Astrocyte (in vitro differentiated cells and primary cell): ENCODE results near the gene SALL2. TPM values are rescaled to one million over a fixed set of nuclear protein-coding genes. Genes with fewer than 3 reads are reported as not detected.

ENCODE experiments used
- DNase-seq: peaks from one replicate; pipeline ENCODE4 v3.0.0-alpha.2; 2010; ENCODE audit warnings: low read depth
- FAIRE-seq: peaks from 2 replicates; lab custom pipeline; 2011; peaks lifted over from hg19 to GRCh38; lab: Jason Lieb, UNC
- H2AFZ ChIP-seq: 2 replicates; pipeline ENCODE4 v1.6.0; 2012; ENCODE audit warnings: low read depth, low read length, inconsistent platforms
- H3K27ac ChIP-seq: 2 replicates; pipeline ENCODE4 v1.5.1; 2011; ENCODE audit warnings: low read depth, low read length, inconsistent platforms
- H3K27me3 ChIP-seq: 2 replicates; pipeline ENCODE4 v1.6.0; 2011; ENCODE audit warnings: low read length, inconsistent platforms; ENCODE audit not compliant: insufficient read depth
- H3K36me3 ChIP-seq: 2 replicates; pipeline ENCODE4 v1.5.1; 2011; ENCODE audit warnings: low read length, inconsistent platforms; ENCODE audit not compliant: insufficient read depth
- H3K4me1 ChIP-seq: 2 replicates; pipeline ENCODE4 v1.5.1; 2011; ENCODE audit warnings: low read length, inconsistent platforms; ENCODE audit not compliant: insufficient read depth
- H3K4me2 ChIP-seq: 2 replicates; pipeline ENCODE4 v1.6.0; 2012; ENCODE audit warnings: low read length, inconsistent platforms
- H3K4me3 ChIP-seq: 2 replicates; pipeline ENCODE4 v1.5.1; 2011; ENCODE audit warnings: low read depth, mild to moderate bottlenecking, low read length, inconsistent platforms; ENCODE audit not compliant: insufficient read depth
- H3K79me2 ChIP-seq: 2 replicates; pipeline ENCODE4 v1.6.0; 2012; ENCODE audit warnings: mild to moderate bottlenecking, low read length, inconsistent platforms; ENCODE audit not compliant: insufficient read depth
- H3K9ac ChIP-seq: 2 replicates; pipeline ENCODE4 v1.6.0; 2012; ENCODE audit warnings: mild to moderate bottlenecking, low read length, inconsistent platforms
- H3K9me3 ChIP-seq: 2 replicates; pipeline ENCODE4 v1.5.1; 2012; ENCODE audit warnings: low read depth, mild to moderate bottlenecking, low read length, inconsistent platforms; ENCODE audit not compliant: insufficient read depth
- H4K20me1 ChIP-seq: 2 replicates; pipeline ENCODE4 v1.6.0; 2012; ENCODE audit warnings: low read length, inconsistent platforms; ENCODE audit not compliant: insufficient read depth
- H3K27ac Mint-ChIP-seq: one replicate; pipeline ENCODE4 v1.8.0; 2021; ENCODE audit warnings: mild to moderate bottlenecking, mixed read lengths; ENCODE audit not compliant: unreplicated experiment
- H3K27me3 Mint-ChIP-seq: one replicate; pipeline ENCODE4 v1.8.0; 2021; ENCODE audit warnings: low read depth, mixed read lengths; ENCODE audit not compliant: unreplicated experiment
- H3K36me3 Mint-ChIP-seq: one replicate; pipeline ENCODE4 v1.8.0; 2021; ENCODE audit warnings: low read depth, mixed read lengths; ENCODE audit not compliant: unreplicated experiment
- H3K4me1 Mint-ChIP-seq: one replicate; pipeline ENCODE4 v1.8.0; 2021; ENCODE audit warnings: low read depth, mixed read lengths; ENCODE audit not compliant: unreplicated experiment
- H3K4me3 Mint-ChIP-seq: one replicate; pipeline ENCODE4 v1.8.0; 2021; ENCODE audit warnings: mild to moderate bottlenecking, moderate library complexity, mixed read lengths; ENCODE audit not compliant: unreplicated experiment
- H3K9me3 Mint-ChIP-seq: one replicate; pipeline ENCODE4 v1.8.0; 2021; ENCODE audit warnings: mild to moderate bottlenecking, mixed read lengths; ENCODE audit not compliant: unreplicated experiment
- EZH2 ChIP-seq: IDR thresholded peaks from 2 replicates; pipeline ENCODE4 v1.6.1; 2012; ENCODE audit warnings: mild to moderate bottlenecking, low read length, inconsistent platforms; ENCODE audit not compliant: insufficient read depth
- total RNA-seq: library from RNA; stranded (reverse); gene quantifications from 2 replicates; pipeline ENCODE4 v1.2.1, GENCODE V29; 2021

The SALL2 gene
- total RNA-seq, 1 donor from 2014 or later: 34.5 TPM

- Histone ChIP-seq H3K79me2 (peaks cover 52% of the 10 kb centered on the region), H3K4me2 (peak overlapping the region; percentile 94), H3K4me3 (peak overlapping the region; percentile 88), H4K20me1 (peaks cover 6% of the 10 kb centered on the region), H3K27me3 (no peaks in the 10 kb centered on the region), H3K36me3 (peaks cover 4% of the 10 kb centered on the region), H3K27ac (peak overlapping the region; percentile 75), H3K9ac (peak overlapping the region; percentile 99), H3K9me3 (no peaks in the 10 kb centered on the region), H3K4me1 (peaks cover 11% of the 10 kb centered on the region), H2AFZ (peak overlapping the region; percentile 77)
- Mint-ChIP-seq H3K27me3 (no peaks in the 10 kb centered on the region), H3K9me3 (no peaks in the 10 kb centered on the region), H3K36me3 (peaks cover 5% of the 10 kb centered on the region), H3K4me3 (peak overlapping the region; percentile 100), H3K27ac (peak overlapping the region; percentile 97), H3K4me1 (peaks cover 4% of the 10 kb centered on the region)
- TF ChIP-seq EZH2: no peak
- no peak for FAIRE-seq
- no peak for DNase-seq
Measured at GRCh38 chr14:21475767-21476522, 50.2 kb downstream of the SALL2 start.

Other genes starting within 250 kb of the SALL2 start
- gene RPGRIP1, start 246.3 kb downstream of the SALL2 start, total RNA-seq: not detected in 2 replicates
- gene SUPT16H, start 142.3 kb downstream of the SALL2 start, total RNA-seq: 65.7 and 74.3 TPM in 2 replicates
- 108 and 111 TPM in 2 replicates for gene CHD8, start 70.2 kb downstream of the SALL2 start, total RNA-seq
- 48.5 and 49.9 TPM in 2 replicates for gene RAB2B, start 49.4 kb downstream of the SALL2 start, total RNA-seq
- gene TOX4, start 49.2 kb downstream of the SALL2 start, total RNA-seq: 88.8 and 92.2 TPM in 2 replicates
- 40.0 and 44.0 TPM in 2 replicates for gene METTL3, start 15.0 kb downstream of the SALL2 start, total RNA-seq
- not detected in 2 replicates for gene OR10G3, start 53.7 kb upstream of the SALL2 start, total RNA-seq
- not detected in 2 replicates for gene OR10G2, start 108.6 kb upstream of the SALL2 start, total RNA-seq
- gene OR4E2, start 127.5 kb upstream of the SALL2 start, total RNA-seq: not detected in 2 replicates
- gene OR4E1, start 147.5 kb upstream of the SALL2 start, total RNA-seq: not detected in 2 replicates